Smooth muscle cell (in vitro differentiated cells): ENCODE measurements around the gene SLC30A9. TPM values are rescaled to one million over a fixed set of nuclear protein-coding genes. Genes with fewer than 3 reads are reported as not detected.

ENCODE experiments used
- DNase-seq: peaks from one replicate; lab custom pipeline; 2025; ENCODE audit not compliant: unreplicated experiment; lab: John Stamatoyannopoulos, UW
- H2AFZ ChIP-seq: fragments of 200-600 bp; sonication (generic); 2 replicates; pipeline ENCODE4 v1.6.0; 2016; ENCODE audit warnings: antibody characterized with exemption, low read depth, mild to moderate bottlenecking
- H3F3A ChIP-seq: fragments of 200-600 bp; sonication (generic); 2 replicates; pipeline ENCODE4 v1.6.0; 2017; ENCODE audit warnings: antibody characterized with exemption, low read depth
- H3K27ac ChIP-seq: fragments of 200-600 bp; sonication (generic); 2 replicates; pipeline ENCODE4 v1.5.1; 2016; ENCODE audit warnings: low read depth, mild to moderate bottlenecking
- H3K27me3 ChIP-seq: fragments of 200-600 bp; sonication (generic); 2 replicates; pipeline ENCODE4 v1.6.1; 2016; ENCODE audit warnings: low read depth, mild to moderate bottlenecking
- H3K36me3 ChIP-seq: fragments of 200-600 bp; sonication (generic); 2 replicates; pipeline ENCODE4 v1.5.1; 2016; ENCODE audit warnings: low read depth
- H3K4me1 ChIP-seq: fragments of 200-600 bp; sonication (generic); 2 replicates; pipeline ENCODE4 v1.5.1; 2016; ENCODE audit warnings: low read depth
- H3K4me2 ChIP-seq: fragments of 200-600 bp; sonication (generic); 2 replicates; pipeline ENCODE4 v1.6.0; 2016; ENCODE audit warnings: mild to moderate bottlenecking
- H3K4me3 ChIP-seq: fragments of 200-600 bp; sonication (generic); 2 replicates; pipeline ENCODE4 v1.5.1; 2016; ENCODE audit warnings: mild to moderate bottlenecking
- H3K79me2 ChIP-seq: fragments of 200-600 bp; sonication (generic); 2 replicates; pipeline ENCODE4 v1.6.0; 2016; ENCODE audit warnings: low read depth, mild to moderate bottlenecking
- H3K9ac ChIP-seq: fragments of 200-600 bp; sonication (generic); 2 replicates; pipeline ENCODE4 v1.6.0; 2016; ENCODE audit warnings: low read depth
- H3K9me3 ChIP-seq: fragments of 200-600 bp; sonication (generic); replicated peaks from 2 replicates; pipeline ENCODE4 v1.5.1; 2016; ENCODE audit warnings: low read depth
- H4K20me1 ChIP-seq: fragments of 200-600 bp; sonication (generic); 2 replicates; pipeline ENCODE4 v1.6.0; 2016; ENCODE audit warnings: low read depth
- CTCF ChIP-seq: fragments of 200-600 bp; sonication (generic); IDR thresholded peaks from 2 replicates; pipeline ENCODE4 v1.5.1; 2017; ENCODE audit warnings: borderline replicate concordance, mild to moderate bottlenecking, antibody characterized with exemption; ENCODE audit not compliant: insufficient read depth, poor library complexity, severe bottlenecking
- WGBS: methylation state at CpG from one replicate; pipeline ENCODE4 v1.1.7; 2016; ENCODE audit warnings: low lambda C conversion rate; 5-methylcytosine and 5-hydroxymethylcytosine counted together
- polyA plus RNA-seq: library from polyadenylated mRNA; unstranded; fragments of >200 nt; fragmentation: Nextera tagmentation; extraction: Ambion mirVana; gene quantifications from 2 replicates; pipeline ENCODE4 v1.2.1, GENCODE V29; 2016
- total RNA-seq: library from RNA; depleted of rRNA; stranded (reverse); fragments of >200 nt; gene quantifications from 2 replicates; pipeline ENCODE4 v1.2.3, GENCODE V29; 2014

The SLC30A9 gene
- total and polyA plus RNA-seq, 2 experiments from 2014 or later = 41.3 to 73.1 TPM

- H3K27ac ChIP-seq = no peak overlapping the region
- 91% methylated on average over 3 of the region's 3 CpGs for WGBS
- no peak for TF ChIP-seq CTCF
- H3K79me2 ChIP-seq = no peaks in the 10 kb centered on the region
- peaks cover 14% of the 10 kb centered on the region for H4K20me1 ChIP-seq
- no peak overlapping the region for H3K9ac ChIP-seq
- H3K36me3 ChIP-seq = peaks cover 14% of the 10 kb centered on the region
- H3K4me3 ChIP-seq = no peak overlapping the region
- H3K9me3 ChIP-seq = no peaks in the 10 kb centered on the region
- no peaks in the 10 kb centered on the region for H3K4me1 ChIP-seq
- H3F3A ChIP-seq = no peaks in the 10 kb centered on the region
- no peak overlapping the region for H2AFZ ChIP-seq
- no peak for DNase-seq
- H3K27me3 ChIP-seq = no peaks in the 10 kb centered on the region
- no peak overlapping the region for H3K4me2 ChIP-seq
These were observed 40.8 kb upstream of the SLC30A9 start for GRCh38 chr4:41949531-41949930.

- Histone ChIP-seq H3K4me1 (no peaks in the 10 kb centered on the region), H3K9ac (no peak overlapping the region), H3K27ac (no peak overlapping the region), H4K20me1 (peaks cover under 1% of the 10 kb centered on the region), H3F3A (no peaks in the 10 kb centered on the region), H3K36me3 (peaks cover 4% of the 10 kb centered on the region), H3K4me3 (no peak overlapping the region), H3K27me3 (no peaks in the 10 kb centered on the region), H3K9me3 (no peaks in the 10 kb centered on the region), H3K4me2 (no peak overlapping the region), H2AFZ (no peak overlapping the region), H3K79me2 (no peaks in the 10 kb centered on the region)
- no peak for DNase-seq
- TF ChIP-seq CTCF = peak; percentile 17
- 35% methylated on average over 1 of the region's 1 CpG for WGBS
These were observed 32.7 kb upstream of the SLC30A9 start for GRCh38 chr4:41957634-41958033.

- no peaks in the 10 kb centered on the region for H3K79me2 ChIP-seq
- no peaks in the 10 kb centered on the region for H3K27me3 ChIP-seq
- H3K27ac ChIP-seq = no peak overlapping the region
- H3K4me2 ChIP-seq = no peak overlapping the region
- TF ChIP-seq CTCF = peak; percentile 46
- H4K20me1 ChIP-seq = no peaks in the 10 kb centered on the region
- no peaks in the 10 kb centered on the region for H3K9me3 ChIP-seq
- H3K36me3 ChIP-seq = no peaks in the 10 kb centered on the region
- no peaks in the 10 kb centered on the region for H3F3A ChIP-seq
- no peak for DNase-seq
- no peak overlapping the region for H2AFZ ChIP-seq
- H3K4me3 ChIP-seq = no peak overlapping the region
- WGBS = 96% methylated on average over 4 of the region's 4 CpGs
- no peaks in the 10 kb centered on the region for H3K4me1 ChIP-seq
- H3K9ac ChIP-seq = no peak overlapping the region
These were observed 27.2 kb upstream of the SLC30A9 start for GRCh38 chr4:41963105-41963504.

GRCh38 chr4:41964401-41964800 is 25.9 kb upstream of the SLC30A9 start:
- WGBS = 100% methylated on average over 1 of the region's 1 CpG
- no peak overlapping the region for H2AFZ ChIP-seq
- no peak overlapping the region for H3K9ac ChIP-seq
- no peaks in the 10 kb centered on the region for H4K20me1 ChIP-seq
- H3K79me2 ChIP-seq = no peaks in the 10 kb centered on the region
- no peak for DNase-seq
- no peak overlapping the region for H3K4me2 ChIP-seq
- TF ChIP-seq CTCF = no peak
- H3K9me3 ChIP-seq = no peaks in the 10 kb centered on the region
- H3K36me3 ChIP-seq = no peaks in the 10 kb centered on the region
- H3F3A ChIP-seq = no peaks in the 10 kb centered on the region
- H3K4me1 ChIP-seq = no peaks in the 10 kb centered on the region
- H3K4me3 ChIP-seq = no peak overlapping the region
- H3K27ac ChIP-seq = no peak overlapping the region
- H3K27me3 ChIP-seq = no peaks in the 10 kb centered on the region
